ENCODE results near the gene TNNI3.
"Not testable (repeated sequence)": the region's sequence is repeated elsewhere in the genome, so short reads cannot be mapped to it uniquely, and the experiment has no call there.

Gene TNNI3

GRCh38 chr19:55173186-55173713 lies 15.7 kb upstream of the TNNI3 start:
- DNase-seq (ENCODE audit: low read depth, low spot score), result no peak

- no peak for DNase-seq (ENCODE audit: low read depth, low spot score)
These were observed 15.2 kb upstream of the TNNI3 start for GRCh38 chr19:55172741-55173140.

GRCh38 chr19:55172318-55172717 lies 14.8 kb upstream of the TNNI3 start:
- not testable (repeated sequence) for DNase-seq (ENCODE audit: low read depth, low spot score)

DNA sequence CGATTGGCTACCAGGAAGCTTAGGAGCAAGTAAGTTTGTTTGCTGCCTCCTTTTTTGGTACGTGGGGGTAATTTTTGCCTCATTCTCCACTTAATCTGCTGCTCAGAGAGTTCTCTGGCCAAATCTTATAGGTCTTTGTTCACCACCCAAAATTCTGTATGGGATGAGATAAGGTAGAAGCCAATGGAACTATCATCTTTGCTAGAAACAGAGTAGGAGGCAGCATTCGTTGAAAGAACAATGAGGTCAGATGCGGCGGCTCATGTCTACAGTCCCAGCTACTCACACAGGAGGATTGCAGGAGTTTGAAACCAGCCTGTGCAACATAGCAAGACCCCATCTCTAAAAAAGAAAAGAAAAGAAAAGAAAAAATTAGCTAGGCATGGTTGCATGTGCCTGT lies 13.9 kb upstream of the TNNI3 start:
- no peak for DNase-seq (ENCODE audit: low read depth, low spot score)

DNA sequence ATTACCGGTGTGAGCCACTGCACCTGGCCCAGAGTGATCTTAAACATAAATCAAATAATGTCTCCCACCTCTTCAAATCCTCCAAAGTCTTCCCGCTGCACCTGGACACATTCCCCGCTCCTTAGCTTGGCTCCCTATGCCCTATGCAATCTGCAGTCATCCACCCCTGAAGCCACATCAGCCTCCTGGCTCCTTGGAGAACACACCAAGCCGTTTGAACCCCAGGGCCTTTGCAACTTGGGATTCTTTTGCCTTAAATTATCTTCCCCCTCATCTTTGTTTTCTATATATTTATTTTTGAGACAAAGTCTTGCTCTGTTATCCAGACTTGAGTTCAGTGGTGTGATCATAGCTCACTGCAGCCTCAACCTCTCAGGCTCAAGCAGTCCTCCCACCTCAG lies 11.6 kb upstream of the TNNI3 start:
- DNase-seq (ENCODE audit: low read depth, low spot score), result no peak

DNA sequence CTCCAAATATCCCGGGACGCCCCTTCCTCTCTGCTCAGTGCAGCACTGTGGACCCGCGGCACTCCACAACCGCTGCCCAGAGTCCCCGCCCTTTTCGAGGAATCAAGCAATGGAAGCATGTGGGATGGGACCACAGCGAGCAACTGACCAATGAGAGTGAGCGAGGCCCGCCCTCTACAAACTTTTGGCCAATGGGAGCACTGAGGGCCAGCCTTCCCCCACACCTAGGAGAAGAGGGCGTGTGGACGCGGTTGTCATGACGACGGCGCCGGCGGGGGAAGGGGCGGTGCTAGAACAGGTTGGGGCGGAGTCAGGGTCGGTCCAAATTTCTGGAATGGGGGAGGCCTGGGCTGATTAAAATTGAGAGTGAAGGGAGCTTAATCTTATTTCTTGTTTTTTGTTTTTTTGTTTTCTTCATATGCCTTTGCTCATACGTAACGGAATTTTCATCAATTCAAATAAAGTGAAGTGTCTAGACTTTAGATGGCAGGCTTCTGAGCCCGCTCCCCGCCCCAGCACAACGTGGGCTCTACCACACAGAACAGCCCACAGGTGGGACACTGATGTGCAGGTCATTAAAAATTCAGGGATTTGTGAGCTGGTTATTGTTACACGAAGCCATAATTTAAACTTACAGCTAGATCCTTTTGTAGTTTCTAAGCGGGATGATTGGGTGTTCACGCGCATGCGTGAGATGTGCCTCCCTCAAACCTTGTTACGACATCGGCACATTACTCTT lies 9.2 kb upstream of the TNNI3 start, which contains the start of gene DNAAF3:
TSS of gene DNAAF3 (minus strand) at position 84 of the 739 bp plus-strand sequence. CDS start 200 bp downstream, outside the sequence.
- peak; percentile 17 for DNase-seq (ENCODE audit: low read depth, low spot score)

DNA sequence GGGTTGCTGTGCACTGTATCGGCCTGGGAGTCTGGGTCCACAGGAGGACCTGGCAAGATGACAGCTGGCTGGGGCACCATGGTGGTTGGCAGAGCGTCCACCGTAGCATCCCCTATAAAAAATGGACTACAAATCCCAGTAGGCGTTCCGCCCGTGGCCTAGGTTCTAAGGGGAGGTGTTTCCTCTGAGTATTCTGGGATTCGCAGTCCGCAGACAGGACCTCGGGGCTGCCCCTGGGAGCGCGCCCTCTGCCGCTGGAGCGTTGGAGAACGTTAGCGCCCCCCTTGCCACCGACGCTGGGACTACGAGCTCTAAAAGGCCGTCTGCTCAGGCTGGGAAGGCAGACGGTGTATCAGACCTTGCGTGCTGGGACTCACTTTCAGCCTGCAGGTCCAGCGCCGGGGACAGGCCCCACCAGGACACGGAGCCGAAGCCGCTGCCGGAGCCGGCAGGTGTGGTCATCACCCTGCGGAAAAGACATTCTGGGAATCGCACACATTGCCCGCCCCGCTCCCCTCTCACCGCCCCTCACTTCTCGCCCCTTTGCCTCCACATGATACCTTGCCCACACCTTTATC lies 8.5 kb upstream of the TNNI3 start:
- no peak for DNase-seq (ENCODE audit: low read depth, low spot score)

DNA sequence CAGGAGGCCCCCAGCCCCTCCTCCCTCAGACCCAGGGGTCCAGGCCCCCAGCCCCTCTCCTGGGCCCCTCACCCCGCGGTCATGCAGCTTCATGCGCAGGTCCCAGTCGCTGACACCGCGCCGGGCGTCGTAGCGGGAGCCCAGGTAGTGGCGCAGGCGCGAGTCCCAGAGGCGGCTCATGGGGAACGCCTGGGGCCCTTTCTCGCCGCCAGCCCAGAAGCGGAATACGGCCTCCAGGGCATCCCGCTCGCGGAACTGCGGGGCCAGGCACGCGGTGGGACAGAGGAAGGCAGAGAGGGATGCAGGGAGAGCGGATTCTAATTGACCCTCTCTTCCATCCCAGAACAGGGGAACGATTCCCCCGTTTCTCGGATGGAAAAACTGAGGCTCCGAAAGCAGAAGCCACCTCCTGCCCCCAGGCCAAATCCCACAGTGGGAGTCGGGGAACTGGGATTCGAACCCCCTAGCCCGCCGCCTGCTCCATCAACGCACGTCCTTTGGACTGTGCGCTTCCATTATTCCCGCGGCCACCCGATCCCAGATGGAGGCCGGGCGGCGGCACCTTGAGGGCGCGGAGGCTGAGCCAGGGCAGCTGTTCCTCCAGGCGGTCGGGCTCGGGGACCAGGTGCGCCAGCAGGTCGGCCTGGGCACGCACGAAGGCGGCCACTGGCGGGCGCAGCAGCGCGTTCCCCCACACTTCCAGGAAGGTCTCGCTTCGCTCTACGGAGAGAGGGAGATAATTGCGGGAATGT lies 4.2 kb upstream of the TNNI3 start:
- DNase-seq (ENCODE audit: low read depth, low spot score), result no peak

DNA sequence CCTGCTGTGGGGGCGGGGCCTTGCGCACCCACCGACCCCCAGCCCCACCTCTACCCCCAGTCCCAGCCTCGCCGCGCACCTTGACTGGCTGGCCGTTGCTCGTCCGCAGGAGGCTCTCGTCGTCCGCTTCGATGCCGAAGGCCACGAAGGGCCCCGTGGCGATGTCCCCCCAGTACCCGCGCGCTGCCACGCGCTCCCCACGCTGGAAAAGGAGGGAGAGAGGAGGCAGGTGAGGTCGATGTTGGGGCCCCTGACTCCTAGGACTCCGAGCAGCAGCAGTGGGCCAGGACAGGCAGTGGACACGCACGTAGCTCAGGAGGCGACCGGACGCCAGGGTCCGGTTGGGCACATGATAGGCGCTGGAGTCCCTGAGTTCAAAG lies 3.4 kb upstream of the TNNI3 start:
- no peak for DNase-seq (ENCODE audit: low read depth, low spot score)

DNA sequence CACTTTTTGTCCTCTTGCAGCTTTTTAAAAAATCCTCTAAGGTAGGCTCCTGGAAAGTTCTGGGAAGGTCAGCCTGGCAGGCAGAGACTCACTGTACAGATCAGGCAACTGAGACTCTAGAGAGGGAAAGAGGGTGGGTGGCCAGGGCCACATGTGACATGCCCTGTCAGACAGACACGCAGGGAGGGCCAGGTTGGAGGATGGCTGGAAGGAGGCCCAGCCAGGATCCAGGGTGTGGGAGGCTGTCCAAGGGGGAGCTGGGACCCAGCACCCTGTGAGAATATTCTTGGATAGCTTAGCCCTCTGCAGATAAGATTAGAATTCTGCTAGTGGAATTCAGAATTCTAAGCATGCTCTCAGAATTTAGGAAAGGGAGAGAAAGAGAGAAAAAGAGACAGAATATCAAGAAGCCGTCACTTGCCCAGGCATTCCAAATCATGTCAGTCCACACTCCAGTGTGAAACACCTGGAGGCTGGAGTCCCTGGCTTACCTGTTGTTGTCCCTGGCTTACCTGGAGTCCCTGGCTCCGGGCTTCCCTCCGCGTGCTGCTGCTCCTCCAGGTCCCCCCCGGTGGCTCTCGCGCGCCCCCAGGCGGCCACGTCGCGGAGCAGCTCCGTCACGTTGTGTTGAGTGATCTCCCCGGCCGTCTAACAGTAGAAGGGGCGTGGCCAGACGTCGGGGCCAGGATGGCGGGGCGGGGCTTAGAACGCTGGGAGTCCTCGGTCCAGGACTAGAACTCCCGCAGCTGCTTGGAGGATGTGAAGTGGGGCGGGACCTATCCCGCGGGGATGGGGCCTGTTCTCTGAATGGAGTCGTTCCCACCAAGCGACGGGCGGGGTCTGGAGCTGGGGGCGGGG lies 2.8 kb upstream of the TNNI3 start:
- peak; percentile 75 for DNase-seq (ENCODE audit: low read depth, low spot score)

DNA sequence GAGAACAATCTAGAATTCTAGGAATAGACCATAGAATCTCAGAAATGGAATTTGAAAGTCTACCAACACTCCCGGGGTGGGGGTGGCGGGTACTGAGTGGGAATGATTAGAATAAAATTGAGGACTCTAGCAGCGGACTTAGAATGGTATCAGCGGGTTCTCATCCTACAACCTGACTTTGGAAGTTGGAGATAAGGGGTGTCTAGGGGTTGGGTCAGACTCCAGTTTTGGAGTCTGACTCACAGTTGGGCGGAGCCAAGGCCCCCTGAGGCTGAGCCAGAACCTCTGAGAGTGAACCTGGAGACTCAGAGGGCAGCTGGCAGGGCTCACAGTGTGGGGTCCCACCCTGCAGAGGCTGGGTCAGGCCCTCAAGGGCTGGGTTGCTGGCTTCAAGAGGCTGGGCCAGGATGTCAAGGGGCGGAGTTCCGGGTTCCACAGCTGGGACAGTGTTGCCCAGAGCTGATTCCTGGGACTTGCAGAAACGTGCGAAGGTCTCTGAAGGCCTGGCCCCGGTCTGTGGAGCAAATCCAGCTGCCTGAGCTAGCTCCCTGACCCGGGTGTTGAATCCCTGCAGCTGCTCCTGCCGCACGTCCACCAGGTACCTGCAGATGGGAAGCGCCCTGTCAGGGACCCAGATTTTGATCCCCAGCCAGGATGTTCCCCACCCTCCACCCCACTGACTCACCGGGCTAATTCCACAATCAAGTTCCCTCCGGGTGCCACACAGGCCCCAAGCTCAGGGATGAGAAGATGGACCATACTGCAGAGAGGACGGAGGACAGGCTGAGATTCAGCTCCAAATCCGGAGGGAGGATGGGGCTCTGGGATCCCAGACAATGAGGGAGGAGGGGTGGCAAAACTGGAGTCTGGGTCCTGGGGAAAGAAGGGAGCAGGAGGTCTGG lies 1.6 kb upstream of the TNNI3 start:
- no peak for DNase-seq (ENCODE audit: low read depth, low spot score)

DNA sequence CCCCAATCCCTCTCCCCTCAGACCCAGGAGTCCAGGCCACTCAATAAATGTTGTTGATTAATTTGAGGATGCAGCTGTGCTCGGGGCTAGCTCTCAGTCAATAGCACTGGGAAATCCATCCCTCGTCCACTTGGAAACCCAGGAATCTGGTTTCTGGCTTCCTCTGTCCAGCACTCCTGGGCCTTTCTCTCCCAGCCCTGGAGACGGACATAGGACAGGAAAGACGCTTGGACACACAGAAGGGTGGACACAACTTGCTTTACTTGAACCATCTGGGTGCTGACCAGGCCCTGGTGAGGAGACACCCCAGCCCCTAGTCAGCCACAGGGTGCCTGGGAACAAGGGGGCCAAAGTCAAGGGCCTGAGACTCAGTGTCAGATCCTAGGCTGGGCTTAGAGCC lies 891 bp upstream of the TNNI3 start:
- DNase-seq (ENCODE audit: low read depth, low spot score), result no peak

- DNase-seq (ENCODE audit: low read depth, low spot score), result no peak
These were observed 1.1 kb downstream of the TNNI3 start for GRCh38 chr19:55156202-55157063.

GRCh38 chr19:55155784-55156183 lies 1.7 kb downstream of the TNNI3 start:
- not testable (repeated sequence) for DNase-seq (ENCODE audit: low read depth, low spot score)

GRCh38 chr19:55153652-55154264 lies 3.8 kb downstream of the TNNI3 start:
- DNase-seq (ENCODE audit: low read depth, low spot score), result no peak

GRCh38 chr19:55152017-55152416 lies 5.5 kb downstream of the TNNI3 start:
- no peak for DNase-seq (ENCODE audit: low read depth, low spot score)

GRCh38 chr19:55149078-55150003 lies 8.2 kb downstream of the TNNI3 start, which contains the start of gene TNNT1:
Gene TNNT1, minus strand, starts transcription at chr19:55149206. Its CDS starts 2,049 bp downstream, at chr19:55147157.
- DNase-seq (ENCODE audit: low read depth, low spot score), result no peak

Data from activated naive CD8-positive, alpha-beta T cell treated with anti-CD3 and anti-CD28 coated beads, Interleukin-2, amount 50 U/mL, for 16 hours (primary cell).